HG03039 (cell line): Measurements from ENCODE around the gene GBGT1.

Experiments used
- ATAC-seq: cut with Tn5 transposase; IDR thresholded peaks from one replicate; pipeline ENCODE4 v1.9.1; 2021; ENCODE audit warnings: mild to moderate bottlenecking, moderate library complexity; ENCODE audit not compliant: unreplicated experiment

Gene GBGT1

GRCh38 chr9:133166392-133166791, 2.7 kb upstream of the GBGT1 start:
- ATAC-seq, result no peak

GRCh38 chr9:133165452-133165730, 1.7 kb upstream of the GBGT1 start:
- no peak for ATAC-seq

- no peak for ATAC-seq
Observed at GRCh38 chr9:133164191-133164590, 477 bp upstream of the GBGT1 start.

GRCh38 chr9:133162861-133163503, 732 bp downstream of the GBGT1 start:
- ATAC-seq, result no peak

- ATAC-seq, result no peak
Observed at GRCh38 chr9:133161547-133161950, 2.2 kb downstream of the GBGT1 start.

- ATAC-seq, result no peak
Observed at GRCh38 chr9:133160742-133161546, 2.8 kb downstream of the GBGT1 start.

- no peak for ATAC-seq
Observed at GRCh38 chr9:133158695-133159094, 5.0 kb downstream of the GBGT1 start.

GRCh38 chr9:133155156-133155555, 8.6 kb downstream of the GBGT1 start:
- ATAC-seq, result no peak

- no peak for ATAC-seq
Observed at GRCh38 chr9:133154097-133154989, 9.4 kb downstream of the GBGT1 start.

GRCh38 chr9:133153227-133154096, 10.3 kb downstream of the GBGT1 start:
- ATAC-seq, result no peak

- ATAC-seq, result no peak
Observed at GRCh38 chr9:133151601-133152525, 11.9 kb downstream of the GBGT1 start.

- ATAC-seq, result no peak
Observed at GRCh38 chr9:133151041-133151440, 12.7 kb downstream of the GBGT1 start.

GRCh38 chr9:133149130-133150015, 14.3 kb downstream of the GBGT1 start:
- ATAC-seq, result peak; percentile 56

GRCh38 chr9:133148199-133149129, 15.2 kb downstream of the GBGT1 start:
- peak; percentile 19 for ATAC-seq

- ATAC-seq, result no peak
Observed at GRCh38 chr9:133147412-133148198, 16.1 kb downstream of the GBGT1 start.

GRCh38 chr9:133146746-133147411, 16.8 kb downstream of the GBGT1 start:
- no peak for ATAC-seq
